DND-41 (cell line): ENCODE results near the gene WNK2.

ENCODE experiments used
- ATAC-seq: fragments of 200-7000 bp; cut with Tn5 transposase; 3 replicates; pipeline ENCODE4 v1.9.1; 2021; ENCODE audit warnings: low read depth; ENCODE audit not compliant: insufficient read depth
- DNase-seq: peaks from one replicate; pipeline ENCODE4 v3.0.0-alpha.2; 2020
- H2AFZ ChIP-seq: 2 replicates; pipeline ENCODE4 v1.6.0; 2012; ENCODE audit warnings: low read depth, low read length
- H3K27ac ChIP-seq: 2 replicates; pipeline ENCODE4 v1.5.1; 2012; ENCODE audit warnings: low read length, inconsistent platforms
- H3K27me3 ChIP-seq: fragments of 200-600 bp; sonication (generic); 2 replicates; pipeline ENCODE4 v1.6.0; 2012; ENCODE audit warnings: low read length, mild to moderate bottlenecking, inconsistent platforms; ENCODE audit not compliant: insufficient read depth, poor library complexity
- H3K36me3 ChIP-seq: 2 replicates; pipeline ENCODE4 v1.5.1; 2012; ENCODE audit warnings: low read length, inconsistent platforms; ENCODE audit not compliant: insufficient read depth
- H3K4me1 ChIP-seq: 2 replicates; pipeline ENCODE4 v1.5.1; 2012; ENCODE audit warnings: mild to moderate bottlenecking, low read length; ENCODE audit not compliant: insufficient read depth
- H3K4me2 ChIP-seq: 2 replicates; pipeline ENCODE4 v1.6.0; 2012; ENCODE audit warnings: mild to moderate bottlenecking, moderate library complexity, low read length, inconsistent platforms; ENCODE audit not compliant: insufficient read depth
- H3K4me3 ChIP-seq, 2 experiments: fragments of 200-600 bp in 1 of 2; shearing (Covaris generic) in 1 of 2; 2 replicates each; pipeline ENCODE4 v1.5.1; 2012 to 2016; ENCODE audit warnings: inconsistent platforms in 2 of 2, low read length in 2 of 2, mild to moderate bottlenecking in 2 of 2, low read depth in 1 of 2, moderate library complexity in 1 of 2
- H3K79me2 ChIP-seq: 2 replicates; pipeline ENCODE4 v1.6.0; 2012; ENCODE audit warnings: low read length, inconsistent platforms; ENCODE audit not compliant: insufficient read depth
- H3K9ac ChIP-seq: 2 replicates; pipeline ENCODE4 v1.6.0; 2012; ENCODE audit warnings: low read depth, mild to moderate bottlenecking, inconsistent platforms, low read length, moderate library complexity
- H3K9me3 ChIP-seq: 2 replicates; pipeline ENCODE4 v1.5.1; 2012; ENCODE audit warnings: low read length, moderate library complexity, mild to moderate bottlenecking, inconsistent platforms; ENCODE audit not compliant: insufficient read depth, severe bottlenecking
- H4K20me1 ChIP-seq: 2 replicates; pipeline ENCODE4 v1.6.0; 2012; ENCODE audit warnings: low read length; ENCODE audit not compliant: insufficient read depth
- CTCF ChIP-seq: IDR thresholded peaks from 2 replicates; pipeline ENCODE4 v1.5.1; 2012; ENCODE audit warnings: borderline replicate concordance, low read length, moderate library complexity, mild to moderate bottlenecking; ENCODE audit not compliant: poor library complexity, severe bottlenecking; ENCODE audit errors: extremely low read depth
- EZH2 ChIP-seq: IDR thresholded peaks from 3 replicates; pipeline ENCODE4 v1.6.1; 2012; ENCODE audit warnings: borderline replicate concordance, low read depth, mild to moderate bottlenecking, moderate library complexity, low read length, inconsistent platforms; ENCODE audit not compliant: severe bottlenecking

WNK2 gene

GRCh38 chr9:93235300-93235960 is 51.5 kb downstream of the WNK2 start:
- H3K27ac ChIP-seq = no peak overlapping the region
- peaks cover 4% of the 10 kb centered on the region for H3K9me3 ChIP-seq
- H3K27me3 ChIP-seq = no peaks in the 10 kb centered on the region
- TF ChIP-seq EZH2 = no peak
- no peak overlapping the region for H3K4me2 ChIP-seq
- no peaks in the 10 kb centered on the region for H4K20me1 ChIP-seq
- H3K79me2 ChIP-seq = no peaks in the 10 kb centered on the region
- H3K4me1 ChIP-seq = no peaks in the 10 kb centered on the region
- ATAC-seq = no peak
- H3K36me3 ChIP-seq = no peaks in the 10 kb centered on the region
- H2AFZ ChIP-seq = no peak overlapping the region
- no peak for DNase-seq
- H3K9ac ChIP-seq = no peak overlapping the region
- no peak overlapping the region for H3K4me3 ChIP-seq

GRCh38 chr9:93236541-93237206 is 52.7 kb downstream of the WNK2 start:
- Histone ChIP-seq H3K36me3 (no peaks in the 10 kb centered on the region), H3K27me3 (no peaks in the 10 kb centered on the region), H4K20me1 (no peaks in the 10 kb centered on the region), H3K27ac (no peak overlapping the region), H3K79me2 (no peaks in the 10 kb centered on the region), H3K4me1 (no peaks in the 10 kb centered on the region), H3K4me2 (no peak overlapping the region), H3K9ac (no peak overlapping the region), H3K4me3 (no peak overlapping the region), H3K9me3 (peaks cover 4% of the 10 kb centered on the region), H2AFZ (no peak overlapping the region)
- no peak for ATAC-seq
- no peak for DNase-seq
- TF ChIP-seq EZH2 (no peak), CTCF (no peak)

- Histone ChIP-seq H3K4me3 (no peak overlapping the region), H3K9ac (no peak overlapping the region), H3K79me2 (no peaks in the 10 kb centered on the region), H3K4me2 (no peak overlapping the region), H3K4me1 (no peaks in the 10 kb centered on the region), H4K20me1 (no peaks in the 10 kb centered on the region), H3K9me3 (peaks cover 4% of the 10 kb centered on the region), H3K36me3 (no peaks in the 10 kb centered on the region), H3K27ac (no peak overlapping the region), H2AFZ (no peak overlapping the region), H3K27me3 (no peaks in the 10 kb centered on the region)
- peak; percentile 58 for DNase-seq
- TF ChIP-seq CTCF (no peak), EZH2 (no peak)
- peak; percentile 88 for ATAC-seq
Measured at GRCh38 chr9:93237540-93237939, 53.6 kb downstream of the WNK2 start.

GRCh38 chr9:93238953-93239925 is 55.3 kb downstream of the WNK2 start:
- Histone ChIP-seq H3K4me1 (no peaks in the 10 kb centered on the region), H3K27ac (no peak overlapping the region), H3K9me3 (peaks cover 4% of the 10 kb centered on the region), H4K20me1 (no peaks in the 10 kb centered on the region), H3K4me2 (no peak overlapping the region), H3K79me2 (no peaks in the 10 kb centered on the region), H2AFZ (no peak overlapping the region), H3K4me3 (no peak overlapping the region), H3K36me3 (no peaks in the 10 kb centered on the region), H3K27me3 (no peaks in the 10 kb centered on the region), H3K9ac (no peak overlapping the region)
- DNase-seq (no peak), ATAC-seq (no peak)
- no peak for TF ChIP-seq EZH2
- TF ChIP-seq CTCF = no peak
